ENCODE results near the gene GRAMD1A. TPM values are rescaled to one million over a fixed set of nuclear protein-coding genes. Genes with fewer than 3 reads are reported as not detected.

Gene GRAMD1A
- total and polyA plus RNA-seq, 9 of the 15 experiments (the other 6 are each of a cell fraction or from before 2014, with no cell fraction given): 1.4 to 63.8 (median 38.5) TPM

DNA sequence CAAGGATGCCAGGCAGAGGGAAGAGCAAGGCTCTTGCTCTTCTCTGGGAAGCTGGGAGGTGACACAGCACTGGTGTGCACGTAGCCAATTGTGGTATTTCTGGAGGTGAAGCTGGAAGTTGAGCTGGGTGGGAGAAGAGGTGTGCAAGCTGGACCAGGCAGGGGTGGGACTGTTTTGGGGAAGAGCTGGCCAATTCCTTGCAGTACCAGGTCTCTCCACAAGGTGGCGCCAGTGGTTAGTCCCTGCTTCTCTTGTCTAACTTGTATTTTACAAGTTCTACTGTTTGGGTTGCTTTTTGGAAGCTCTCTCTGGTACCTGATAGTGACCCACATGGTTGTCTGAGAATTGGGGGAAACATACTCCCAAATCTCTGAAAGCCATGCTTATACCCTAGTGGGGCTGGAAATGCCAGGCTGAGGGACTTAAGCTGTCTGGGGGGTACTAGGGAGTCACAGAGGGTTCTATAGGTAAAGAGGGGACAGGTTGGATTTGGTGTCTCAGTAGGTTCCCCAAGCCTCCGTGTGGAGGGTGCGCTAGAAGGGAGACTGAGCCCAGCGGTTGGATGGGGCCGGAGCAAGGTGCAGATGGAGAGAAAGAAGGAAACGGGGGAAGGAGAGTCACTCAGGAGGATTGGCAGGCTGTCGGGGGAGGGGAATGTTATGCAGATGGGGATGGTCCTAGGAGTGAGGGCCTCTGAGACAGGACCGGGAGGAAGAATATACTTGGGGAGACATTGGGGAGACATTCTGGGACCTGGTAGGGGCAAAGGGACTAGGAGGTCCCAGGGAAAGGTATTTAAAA is 44.4 kb downstream of the GRAMD1A start (continued):
- TF ChIP-seq POLR2B (IDR thresholded peaks at IDR 0.05; ENCODE audit: low read depth, partially characterized antibody): no peak
- no peak for TF ChIP-seq ZNF561 (CRISPR knock-in tag; conservative IDR thresholded peaks at IDR 0.05)
- TF ChIP-seq ASH1L (IDR thresholded peaks at IDR 0.05; ENCODE audit: borderline replicate concordance, low read depth, partially characterized antibody): no peak
- no peak for TF ChIP-seq ZNF224 (CRISPR knock-in tag; IDR thresholded peaks at IDR 0.05)
- TF ChIP-seq, protein P1, sequence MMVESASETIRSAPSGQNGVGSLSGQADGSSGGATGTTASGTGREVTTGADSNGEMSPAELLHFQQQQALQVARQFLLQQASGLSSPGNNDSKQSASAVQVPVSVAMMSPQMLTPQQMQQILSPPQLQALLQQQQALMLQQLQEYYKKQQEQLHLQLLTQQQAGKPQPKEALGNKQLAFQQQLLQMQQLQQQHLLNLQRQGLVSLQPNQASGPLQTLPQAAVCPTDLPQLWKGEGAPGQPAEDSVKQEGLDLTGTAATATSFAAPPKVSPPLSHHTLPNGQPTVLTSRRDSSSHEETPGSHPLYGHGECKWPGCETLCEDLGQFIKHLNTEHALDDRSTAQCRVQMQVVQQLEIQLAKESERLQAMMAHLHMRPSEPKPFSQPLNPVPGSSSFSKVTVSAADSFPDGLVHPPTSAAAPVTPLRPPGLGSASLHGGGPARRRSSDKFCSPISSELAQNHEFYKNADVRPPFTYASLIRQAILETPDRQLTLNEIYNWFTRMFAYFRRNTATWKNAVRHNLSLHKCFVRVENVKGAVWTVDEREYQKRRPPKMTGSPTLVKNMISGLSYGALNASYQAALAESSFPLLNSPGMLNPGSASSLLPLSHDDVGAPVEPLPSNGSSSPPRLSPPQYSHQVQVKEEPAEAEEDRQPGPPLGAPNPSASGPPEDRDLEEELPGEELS (CRISPR knock-in tag; IDR thresholded peaks at IDR 0.05; ENCODE audit: borderline replicate concordance): no peak
- TF ChIP-seq, protein P2, sequence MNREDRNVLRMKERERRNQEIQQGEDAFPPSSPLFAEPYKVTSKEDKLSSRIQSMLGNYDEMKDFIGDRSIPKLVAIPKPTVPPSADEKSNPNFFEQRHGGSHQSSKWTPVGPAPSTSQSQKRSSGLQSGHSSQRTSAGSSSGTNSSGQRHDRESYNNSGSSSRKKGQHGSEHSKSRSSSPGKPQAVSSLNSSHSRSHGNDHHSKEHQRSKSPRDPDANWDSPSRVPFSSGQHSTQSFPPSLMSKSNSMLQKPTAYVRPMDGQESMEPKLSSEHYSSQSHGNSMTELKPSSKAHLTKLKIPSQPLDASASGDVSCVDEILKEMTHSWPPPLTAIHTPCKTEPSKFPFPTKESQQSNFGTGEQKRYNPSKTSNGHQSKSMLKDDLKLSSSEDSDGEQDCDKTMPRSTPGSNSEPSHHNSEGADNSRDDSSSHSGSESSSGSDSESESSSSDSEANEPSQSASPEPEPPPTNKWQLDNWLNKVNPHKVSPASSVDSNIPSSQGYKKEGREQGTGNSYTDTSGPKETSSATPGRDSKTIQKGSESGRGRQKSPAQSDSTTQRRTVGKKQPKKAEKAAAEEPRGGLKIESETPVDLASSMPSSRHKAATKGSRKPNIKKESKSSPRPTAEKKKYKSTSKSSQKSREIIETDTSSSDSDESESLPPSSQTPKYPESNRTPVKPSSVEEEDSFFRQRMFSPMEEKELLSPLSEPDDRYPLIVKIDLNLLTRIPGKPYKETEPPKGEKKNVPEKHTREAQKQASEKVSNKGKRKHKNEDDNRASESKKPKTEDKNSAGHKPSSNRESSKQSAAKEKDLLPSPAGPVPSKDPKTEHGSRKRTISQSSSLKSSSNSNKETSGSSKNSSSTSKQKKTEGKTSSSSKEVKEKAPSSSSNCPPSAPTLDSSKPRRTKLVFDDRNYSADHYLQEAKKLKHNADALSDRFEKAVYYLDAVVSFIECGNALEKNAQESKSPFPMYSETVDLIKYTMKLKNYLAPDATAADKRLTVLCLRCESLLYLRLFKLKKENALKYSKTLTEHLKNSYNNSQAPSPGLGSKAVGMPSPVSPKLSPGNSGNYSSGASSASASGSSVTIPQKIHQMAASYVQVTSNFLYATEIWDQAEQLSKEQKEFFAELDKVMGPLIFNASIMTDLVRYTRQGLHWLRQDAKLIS (CRISPR knock-in tag; IDR thresholded peaks at IDR 0.05): no peak
- TF ChIP-seq MECOM (CRISPR knock-in tag; IDR thresholded peaks at IDR 0.05): no peak
- no peak for TF ChIP-seq TFAM (CRISPR knock-in tag; conservative IDR thresholded peaks at IDR 0.05)
- TF ChIP-seq CREBBP (IDR thresholded peaks at IDR 0.05; ENCODE audit: low read depth, low read length): no peak
- no peak for TF ChIP-seq SRSF9 (IDR thresholded peaks at IDR 0.05; ENCODE audit: borderline replicate concordance, low read depth, low read length)
- TF ChIP-seq CBX3 (IDR thresholded peaks at IDR 0.05; ENCODE audit: borderline replicate concordance in 1 of 2, low read length in 2 of 2): no peak
- TF ChIP-seq PHF21A (IDR thresholded peaks at IDR 0.05; ENCODE audit: borderline replicate concordance, low read depth): no peak
- TF ChIP-seq HNRNPH1 (optimal IDR thresholded peaks at IDR 0.05; ENCODE audit: low read depth, low read length): no peak
- TF ChIP-seq SETDB1 (IDR thresholded peaks at IDR 0.05; ENCODE audit: low read length): no peak
- no peak for TF ChIP-seq ESRRA (IDR thresholded peaks at IDR 0.05; ENCODE audit: borderline replicate concordance, low read depth)
- TF ChIP-seq SPI1 (IDR thresholded peaks at IDR 0.05; ENCODE audit: borderline replicate concordance, low read depth, low read length): 0 out of 2 replicates have a peak, but pooled peaks have one; percentile 42
- TF ChIP-seq, protein P3, sequence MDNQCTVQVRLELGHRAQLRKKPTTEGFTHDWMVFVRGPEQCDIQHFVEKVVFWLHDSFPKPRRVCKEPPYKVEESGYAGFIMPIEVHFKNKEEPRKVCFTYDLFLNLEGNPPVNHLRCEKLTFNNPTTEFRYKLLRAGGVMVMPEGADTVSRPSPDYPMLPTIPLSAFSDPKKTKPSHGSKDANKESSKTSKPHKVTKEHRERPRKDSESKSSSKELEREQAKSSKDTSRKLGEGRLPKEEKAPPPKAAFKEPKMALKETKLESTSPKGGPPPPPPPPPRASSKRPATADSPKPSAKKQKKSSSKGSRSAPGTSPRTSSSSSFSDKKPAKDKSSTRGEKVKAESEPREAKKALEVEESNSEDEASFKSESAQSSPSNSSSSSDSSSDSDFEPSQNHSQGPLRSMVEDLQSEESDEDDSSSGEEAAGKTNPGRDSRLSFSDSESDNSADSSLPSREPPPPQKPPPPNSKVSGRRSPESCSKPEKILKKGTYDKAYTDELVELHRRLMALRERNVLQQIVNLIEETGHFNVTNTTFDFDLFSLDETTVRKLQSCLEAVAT (IDR thresholded peaks at IDR 0.05): no peak
- TF ChIP-seq TAL1 (IDR thresholded peaks at IDR 0.05): no peak
- TF ChIP-seq KDM5B (IDR thresholded peaks at IDR 0.05; ENCODE audit: insufficient replicate concordance, low read depth, low read length): no peak
- no peak for TF ChIP-seq NCOA1 (IDR thresholded peaks at IDR 0.05; ENCODE audit: low read depth)
- TF ChIP-seq RB1 (IDR thresholded peaks at IDR 0.05; ENCODE audit: low read depth): peak; percentile 24; the same call in 1 of the 2 replicates
- no peak for TF ChIP-seq ZNF589 (CRISPR knock-in tag; IDR thresholded peaks at IDR 0.05; ENCODE audit: low read depth)
